RPMI8226 (cell line): ENCODE results near the gene ANKRD30B.
"Not testable (repeated sequence)": the region's sequence is repeated elsewhere in the genome, so short reads cannot be mapped to it uniquely, and the experiment has no call there.

Experiments
- DNase-seq: peaks from one replicate; pipeline ENCODE4 v3.0.0-alpha.2; 2015

The ANKRD30B gene

GRCh38 chr18:14747513-14748474, at the start of gene ANKRD30B:
TSS of gene ANKRD30B (plus strand) at chr18:14748172. CDS start at chr18:14748420, 248 bp downstream.
- DNase-seq = no peak

- DNase-seq = peak; percentile 76
Observed at GRCh38 chr18:14701286-14702040, 46.5 kb upstream of the ANKRD30B start.

GRCh38 chr18:14709761-14710160, 38.2 kb upstream of the ANKRD30B start:
- DNase-seq = not testable (repeated sequence)

GRCh38 chr18:14721569-14721968, 26.4 kb upstream of the ANKRD30B start:
- not testable (repeated sequence) for DNase-seq

GRCh38 chr18:14739056-14739455, 8.9 kb upstream of the ANKRD30B start:
- not testable (repeated sequence) for DNase-seq

DNA sequence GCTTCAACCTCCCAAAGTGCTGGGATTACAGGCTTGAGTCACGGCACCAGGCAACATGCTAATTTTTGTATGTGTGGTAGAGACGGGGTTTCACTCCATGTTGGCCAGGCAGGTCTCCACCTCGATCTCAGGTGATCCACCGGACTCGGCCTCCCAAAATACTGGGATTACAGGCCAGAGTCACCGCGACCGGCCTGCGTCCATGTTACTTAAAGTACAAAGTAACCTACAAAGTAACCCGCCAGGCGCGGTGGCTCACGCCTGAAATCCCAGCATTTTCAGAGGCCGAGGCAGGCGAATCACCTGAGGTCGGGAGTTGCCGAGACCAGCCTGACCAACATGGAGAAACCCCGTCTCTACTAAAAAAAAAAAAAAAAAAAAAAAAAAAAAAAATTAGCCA, 1.1 kb upstream of the ANKRD30B start:
- DNase-seq = no peak

DNA sequence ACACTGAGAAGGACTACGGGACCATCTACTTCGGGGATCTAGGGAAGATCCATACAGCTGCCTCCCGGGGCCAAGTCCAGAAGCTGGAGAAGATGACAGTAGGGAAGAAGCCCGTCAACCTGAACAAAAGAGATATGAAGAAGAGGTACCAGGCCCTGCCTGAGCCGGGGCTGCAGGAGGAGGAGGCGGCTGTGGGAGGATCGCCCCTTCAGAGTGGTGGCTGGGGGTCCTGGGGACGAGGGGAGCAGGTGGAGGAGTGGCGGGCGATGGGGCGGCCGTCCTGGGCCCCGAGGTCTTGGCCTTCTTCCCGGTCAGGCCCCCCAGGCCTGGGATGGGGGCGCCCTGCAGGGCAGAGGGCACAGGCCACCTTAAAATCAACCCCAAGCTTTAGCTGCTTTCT, 524 bp downstream of the ANKRD30B start:
- DNase-seq = no peak

DNA sequence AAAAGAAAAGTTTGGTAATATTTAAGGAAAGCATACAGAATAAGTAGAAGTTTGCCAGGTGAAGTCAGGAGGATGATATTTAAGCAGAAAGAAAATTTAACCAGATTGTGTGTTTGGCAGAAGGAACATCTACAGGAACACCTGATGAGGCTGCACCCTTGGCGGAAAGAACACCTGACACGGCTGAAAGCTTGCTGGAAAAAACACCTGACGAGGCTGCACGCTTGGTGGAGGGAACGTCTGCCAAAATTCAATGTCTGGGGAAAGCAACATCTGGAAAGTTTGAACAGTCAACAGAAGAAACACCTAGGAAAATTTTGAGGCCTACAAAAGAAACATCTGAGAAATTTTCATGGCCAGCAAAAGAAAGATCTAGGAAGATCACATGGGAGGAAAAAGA, 15.6 kb downstream of the ANKRD30B start:
- DNase-seq = peak; percentile 84

DNA sequence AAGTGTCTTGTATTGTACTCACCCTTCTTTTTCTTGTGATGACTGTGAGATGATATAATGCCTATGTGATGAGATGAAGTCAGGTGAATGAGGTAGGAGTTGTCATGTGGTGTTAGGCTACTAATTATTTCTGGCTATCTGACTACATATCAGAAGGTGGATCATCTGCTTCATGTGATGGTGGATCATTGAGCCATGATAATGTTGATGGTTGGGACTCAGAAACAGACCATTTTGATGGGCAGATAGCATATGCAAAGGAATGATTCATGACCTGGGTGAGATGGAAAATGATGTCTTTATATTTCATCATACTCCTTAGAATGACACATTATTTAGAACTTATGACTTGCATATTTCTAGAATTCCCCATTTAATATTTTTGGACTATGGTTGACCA, 19.5 kb downstream of the ANKRD30B start:
- no peak for DNase-seq

DNA sequence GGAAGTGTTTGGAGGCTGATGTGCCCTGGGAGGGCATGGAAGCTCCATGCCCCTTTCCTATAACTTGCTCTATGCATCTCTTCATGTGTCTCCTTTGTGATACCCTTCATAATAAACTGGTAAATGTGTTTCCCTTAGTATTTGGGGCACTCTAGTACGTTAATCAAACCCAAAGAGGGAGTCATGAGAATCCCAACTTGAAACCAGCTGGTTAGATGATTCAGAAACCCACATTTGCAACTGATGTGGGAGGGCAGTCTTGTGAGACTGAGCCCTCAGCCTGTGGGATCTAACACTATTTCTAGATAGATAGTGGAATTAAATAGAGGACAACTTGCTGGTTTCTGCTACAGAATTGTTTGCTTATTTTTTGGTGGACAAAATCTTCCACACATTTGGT, 20.3 kb downstream of the ANKRD30B start:
- DNase-seq = no peak

GRCh38 chr18:14769381-14769780, 21.4 kb downstream of the ANKRD30B start:
- DNase-seq = no peak

DNA sequence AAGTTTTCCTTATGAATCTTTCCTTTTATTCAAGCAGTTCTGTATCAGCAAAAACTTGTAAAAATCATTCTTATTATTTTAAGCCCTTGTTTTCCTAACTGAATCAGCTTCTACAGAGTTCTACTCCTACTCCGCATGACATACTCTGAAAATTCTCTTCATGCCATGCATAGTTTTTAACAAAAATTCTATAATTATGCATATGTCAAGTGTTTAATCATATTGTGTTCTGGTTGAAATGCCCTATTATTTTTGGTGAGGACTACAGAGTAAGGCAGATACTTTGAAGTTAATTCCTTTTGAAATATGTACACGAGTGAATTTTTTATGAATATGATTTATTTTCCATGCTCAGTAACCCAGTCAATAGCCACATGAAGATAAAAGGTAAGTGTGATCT, 28.8 kb downstream of the ANKRD30B start:
- DNase-seq = no peak

DNA sequence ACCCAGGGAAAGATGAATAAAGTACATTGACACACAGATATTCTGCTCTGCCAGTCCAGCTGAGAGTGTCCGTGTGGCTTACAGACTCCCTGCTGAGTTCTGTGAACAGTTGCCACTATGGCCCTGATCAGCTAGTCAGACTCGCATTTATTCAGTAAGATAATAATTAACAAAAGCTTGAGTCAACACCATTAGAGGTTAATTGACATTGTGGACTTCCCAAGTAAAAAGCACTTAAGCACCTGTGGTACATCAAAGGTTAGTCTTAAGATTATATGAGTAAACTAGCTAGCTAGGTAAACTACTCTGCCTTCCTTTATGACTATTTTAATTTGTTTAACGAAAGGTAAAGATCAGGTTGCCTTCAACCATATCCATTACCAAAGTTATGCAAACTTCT, 33.7 kb downstream of the ANKRD30B start:
- no peak for DNase-seq

- DNase-seq = no peak
Observed at GRCh38 chr18:14784133-14784532, 36.2 kb downstream of the ANKRD30B start.

DNA sequence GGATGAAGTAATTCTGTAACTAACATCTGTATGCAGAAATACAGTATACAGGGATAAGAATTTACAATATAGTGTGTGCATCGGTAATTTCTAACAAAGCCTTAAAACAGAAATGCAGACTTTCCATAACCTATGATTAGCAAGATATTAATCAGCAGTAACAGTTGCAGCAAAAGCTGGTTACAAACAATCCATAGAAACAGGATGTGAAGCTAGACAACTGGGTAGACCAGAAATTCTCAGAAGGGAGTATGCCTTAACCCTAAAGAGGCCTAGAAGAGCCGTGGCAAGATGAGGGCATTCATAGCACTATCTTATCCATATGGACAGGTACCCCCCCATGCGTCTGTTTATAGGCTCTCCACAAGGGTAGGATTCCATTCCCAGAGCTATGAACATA, 48.9 kb downstream of the ANKRD30B start:
- not testable (repeated sequence) for DNase-seq

GRCh38 chr18:14797969-14798764, 50.2 kb downstream of the ANKRD30B start:
- not testable (repeated sequence) for DNase-seq

DNA sequence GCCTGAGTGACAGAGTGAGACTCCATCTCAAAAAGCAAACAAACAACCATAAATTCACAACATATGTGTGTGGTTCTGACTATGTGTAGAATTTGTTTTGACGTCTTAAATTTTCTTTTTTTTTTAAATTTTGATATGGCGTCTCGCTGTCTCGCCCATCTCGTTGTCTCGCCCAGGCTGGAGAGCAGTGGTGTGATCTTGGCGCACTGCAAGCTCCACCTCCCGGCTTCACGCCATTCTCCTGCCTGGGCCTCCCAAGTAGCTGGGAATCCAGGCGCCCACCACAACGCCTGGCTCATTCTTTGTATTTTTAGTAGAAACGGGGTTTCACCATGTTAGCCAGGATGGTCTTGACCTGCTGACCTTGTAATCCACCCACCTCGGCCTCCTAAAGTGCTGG, 63.1 kb downstream of the ANKRD30B start:
- DNase-seq = not testable (repeated sequence)

DNA sequence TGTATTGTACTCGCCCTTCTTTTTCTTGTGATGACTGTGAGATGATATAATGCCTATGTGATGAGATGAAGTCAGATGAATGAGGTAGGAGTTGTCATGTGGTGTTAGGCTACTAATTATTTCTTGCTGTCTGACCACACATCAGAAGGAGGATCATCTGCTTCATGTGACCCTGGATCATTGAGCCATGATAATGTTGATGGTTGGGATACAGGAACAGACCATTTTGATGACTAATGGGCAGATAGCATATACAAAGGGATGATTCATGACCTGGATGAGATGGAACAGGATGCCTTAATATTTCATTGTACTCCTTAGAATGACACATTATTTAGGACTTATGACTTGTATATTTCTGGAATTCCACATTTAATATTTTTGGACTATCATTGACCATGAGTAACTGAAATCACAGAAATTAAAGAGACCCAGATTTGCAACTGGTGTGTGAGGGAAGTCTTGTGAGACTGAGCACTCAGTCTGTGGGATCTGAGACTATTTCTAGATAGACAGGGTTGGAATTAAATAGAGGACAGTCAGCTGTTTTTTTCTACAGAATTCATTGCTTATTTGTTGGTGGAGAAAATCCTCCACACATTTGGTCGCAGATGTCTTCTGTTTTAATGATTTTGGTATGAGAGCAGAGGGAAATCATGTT, 79.1 kb downstream of the ANKRD30B start:
- DNase-seq = not testable (repeated sequence)

GRCh38 chr18:14841607-14842006, 93.6 kb downstream of the ANKRD30B start:
- not testable (repeated sequence) for DNase-seq

GRCh38 chr18:14851533-14851932, 103.6 kb downstream of the ANKRD30B start:
- peak; percentile 10 for DNase-seq

- not testable (repeated sequence) for DNase-seq
Observed at GRCh38 chr18:14855634-14856033, 107.7 kb downstream of the ANKRD30B start.

DNA sequence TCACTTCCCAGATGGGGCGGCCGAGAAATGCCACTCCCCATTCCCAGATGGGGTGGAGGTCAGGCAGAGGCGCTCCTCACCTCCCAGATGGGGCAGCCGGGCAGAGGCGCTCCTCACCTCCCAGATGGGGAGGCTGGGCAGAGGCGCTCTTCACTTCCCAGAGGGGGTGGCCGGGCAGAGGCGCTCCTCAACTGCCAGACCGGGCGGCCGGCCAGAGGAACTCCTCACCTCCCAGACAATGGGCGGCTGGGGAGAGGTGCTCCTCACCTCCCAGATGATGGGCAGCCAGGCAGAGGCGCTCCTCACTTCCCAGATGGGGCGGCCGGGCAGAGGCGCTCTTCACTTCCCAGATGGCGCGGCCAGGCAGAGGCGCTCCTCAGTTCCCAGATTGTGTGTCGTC, 108.3 kb downstream of the ANKRD30B start:
- not testable (repeated sequence) for DNase-seq
